ENCODE data around the gene EEF2KMT. TPM values are rescaled to one million over a fixed set of nuclear protein-coding genes. Genes with fewer than 3 reads are reported as not detected.
A peak's percentile ranks its signal among the peaks of the same experiment; 100 is the strongest.

EEF2KMT gene
- total RNA-seq, 1 donor from 2014 or later, result 12.9 TPM

DNA sequence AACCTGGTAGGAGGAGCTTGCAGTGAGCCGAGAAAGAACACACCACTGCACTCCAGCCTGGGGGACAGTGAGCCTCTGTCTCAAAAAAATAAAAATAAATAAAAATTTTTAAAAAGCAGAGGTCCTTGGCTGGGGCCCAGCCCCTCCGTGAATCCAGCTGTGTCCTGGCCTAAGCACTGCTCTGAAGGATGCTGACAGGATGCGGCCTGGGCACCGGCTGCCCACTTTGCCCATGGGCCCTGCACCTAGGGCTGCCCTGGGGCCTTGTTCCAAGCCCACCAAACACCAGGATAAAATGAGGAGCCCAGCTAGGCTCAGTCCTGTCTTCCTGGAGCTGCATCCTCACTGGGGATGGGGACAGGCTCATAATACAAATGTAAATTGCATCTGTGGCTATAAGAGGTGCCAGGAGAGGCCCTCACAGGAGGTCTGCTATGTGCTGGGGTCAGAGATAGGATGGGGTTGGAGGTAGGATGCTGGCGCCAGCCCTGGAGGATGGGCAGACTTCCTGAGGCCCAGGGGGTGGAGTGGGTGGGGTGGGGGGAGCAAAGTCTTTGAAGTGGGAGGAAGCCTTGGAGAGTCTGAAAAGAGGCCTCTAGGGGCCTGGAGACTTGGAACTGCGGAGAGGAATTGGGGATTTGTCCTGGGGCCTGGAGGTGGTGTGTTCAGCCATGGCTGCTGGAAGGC is 38.1 kb downstream of the EEF2KMT start:
- no peaks in the 10 kb centered on the region for H3K27me3 Mint-ChIP-seq (ENCODE audit: unreplicated experiment)
- H3K9me3 Mint-ChIP-seq (ENCODE audit: unreplicated experiment), result peaks cover 1% of the 10 kb centered on the region
- no peak for DNase-seq
- H3K4me3 Mint-ChIP-seq (ENCODE audit: unreplicated experiment), result no peak overlapping the region
- H3K27ac Mint-ChIP-seq (ENCODE audit: unreplicated experiment), result no peak overlapping the region
- no peaks in the 10 kb centered on the region for H3K36me3 Mint-ChIP-seq (ENCODE audit: unreplicated experiment)
- no peak for TF ChIP-seq CTCF (IDR thresholded peaks at IDR 0.05; ENCODE audit: partially characterized antibody, unreplicated experiment)
- no peaks in the 10 kb centered on the region for H3K4me1 Mint-ChIP-seq (ENCODE audit: low read depth, unreplicated experiment)

DNA sequence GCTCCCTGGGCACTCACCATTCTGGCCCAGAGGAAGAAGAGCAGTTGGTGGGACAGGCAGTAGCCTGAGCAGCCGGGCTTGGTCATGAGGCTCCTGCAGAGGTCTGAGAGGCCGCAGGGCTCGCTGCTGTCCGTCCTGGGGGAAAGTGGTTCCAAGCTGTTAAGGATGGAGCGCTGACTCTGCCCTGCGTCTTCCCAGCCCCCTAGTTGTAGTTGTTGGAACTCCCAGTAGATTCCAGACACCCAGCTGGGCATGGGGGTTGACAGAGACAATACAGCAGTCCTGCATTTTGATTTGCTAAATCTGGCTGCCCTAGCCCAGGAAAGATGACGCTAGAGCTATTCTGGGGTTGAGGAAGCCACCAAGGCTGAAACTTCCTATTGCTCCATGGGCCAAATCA is 39.1 kb downstream of the EEF2KMT start:
- no peaks in the 10 kb centered on the region for H3K4me1 Mint-ChIP-seq (ENCODE audit: low read depth, unreplicated experiment)
- peaks cover 1% of the 10 kb centered on the region for H3K9me3 Mint-ChIP-seq (ENCODE audit: unreplicated experiment)
- H3K4me3 Mint-ChIP-seq (ENCODE audit: unreplicated experiment), result no peak overlapping the region
- no peaks in the 10 kb centered on the region for H3K36me3 Mint-ChIP-seq (ENCODE audit: unreplicated experiment)
- no peak overlapping the region for H3K27ac Mint-ChIP-seq (ENCODE audit: unreplicated experiment)
- peak; percentile 36 for TF ChIP-seq CTCF (IDR thresholded peaks at IDR 0.05; ENCODE audit: partially characterized antibody, unreplicated experiment)
- peak; percentile 49 for DNase-seq
- no peaks in the 10 kb centered on the region for H3K27me3 Mint-ChIP-seq (ENCODE audit: unreplicated experiment)

DNA sequence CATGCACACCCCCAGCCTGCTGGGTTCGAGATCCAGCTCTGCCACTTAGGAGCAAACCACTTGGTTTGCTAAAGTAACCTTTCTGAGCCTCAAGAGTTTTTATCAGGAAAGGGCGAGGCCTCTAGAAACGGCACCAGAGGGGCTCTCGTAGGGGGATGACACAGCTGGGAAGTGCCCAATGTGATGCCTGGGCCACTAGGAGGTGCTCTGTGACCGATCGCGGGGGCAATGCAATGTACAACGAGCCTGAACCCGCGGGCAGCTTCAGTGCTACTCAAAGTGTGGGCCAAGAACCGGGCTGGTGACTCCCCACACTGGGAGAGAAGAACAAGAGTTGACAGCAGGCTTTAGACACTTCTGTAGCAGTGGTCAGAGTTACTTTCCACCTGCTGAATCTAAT is 41.2 kb downstream of the EEF2KMT start:
- Mint-ChIP-seq H3K27me3 (ENCODE audit: unreplicated experiment) (no peaks in the 10 kb centered on the region), H3K4me3 (ENCODE audit: unreplicated experiment) (no peak overlapping the region), H3K4me1 (ENCODE audit: low read depth, unreplicated experiment) (no peaks in the 10 kb centered on the region), H3K9me3 (ENCODE audit: unreplicated experiment) (peaks cover under 1% of the 10 kb centered on the region), H3K27ac (ENCODE audit: unreplicated experiment) (no peak overlapping the region), H3K36me3 (ENCODE audit: unreplicated experiment) (no peaks in the 10 kb centered on the region)
- DNase-seq, result peak; percentile 57
- no peak for TF ChIP-seq CTCF (IDR thresholded peaks at IDR 0.05; ENCODE audit: partially characterized antibody, unreplicated experiment)

DNA sequence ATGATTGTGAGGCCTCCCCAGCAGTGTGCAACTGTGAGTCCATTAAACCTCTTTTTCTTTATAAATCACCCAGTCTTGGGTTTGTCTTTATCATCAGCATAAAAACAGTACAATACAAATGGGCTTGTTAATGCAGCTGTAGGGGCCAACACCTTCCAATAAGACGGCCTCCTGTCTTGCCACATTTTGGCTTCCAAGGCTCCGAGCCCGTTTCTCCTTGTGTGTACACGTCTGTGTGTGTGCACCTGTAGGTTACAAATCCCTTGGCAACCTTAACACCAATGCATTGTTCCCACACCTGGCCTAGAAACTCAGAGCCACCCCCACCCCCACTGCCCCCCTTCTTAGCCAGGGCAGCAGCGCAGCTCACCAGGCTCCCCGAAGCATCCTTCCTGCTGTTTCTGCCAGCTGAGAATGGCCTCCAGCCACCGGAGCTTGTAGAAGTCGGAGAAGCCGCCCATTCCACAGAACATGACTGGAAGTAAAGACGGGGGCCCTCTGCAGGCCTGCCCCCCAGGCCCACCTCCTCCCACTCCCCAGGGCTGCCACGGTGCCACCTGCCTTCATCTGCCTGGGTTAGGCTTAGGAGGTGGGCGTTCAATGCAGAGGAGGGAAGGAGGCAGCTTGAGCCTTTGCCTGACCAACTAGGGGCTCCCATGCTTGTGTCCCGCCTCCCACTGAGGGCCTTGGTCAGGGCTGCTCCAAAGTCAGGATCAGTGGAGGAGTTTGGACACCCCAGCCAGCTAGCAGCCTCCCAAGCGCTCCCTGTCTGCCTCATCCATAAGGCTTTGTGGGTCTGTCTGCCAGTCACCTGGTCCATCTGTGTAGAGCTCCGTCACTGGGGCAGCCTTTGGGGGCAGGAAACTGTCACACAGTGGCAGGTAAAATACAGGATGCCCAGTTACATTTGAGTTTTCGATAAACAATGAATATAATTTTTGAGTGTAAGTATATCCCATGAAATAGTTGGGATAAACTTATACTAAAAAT is 42.4 kb downstream of the EEF2KMT start:
- Mint-ChIP-seq H3K9me3 (ENCODE audit: unreplicated experiment) (no peaks in the 10 kb centered on the region), H3K27me3 (ENCODE audit: unreplicated experiment) (no peaks in the 10 kb centered on the region), H3K4me1 (ENCODE audit: low read depth, unreplicated experiment) (no peaks in the 10 kb centered on the region), H3K27ac (ENCODE audit: unreplicated experiment) (no peak overlapping the region), H3K4me3 (ENCODE audit: unreplicated experiment) (no peak overlapping the region), H3K36me3 (ENCODE audit: unreplicated experiment) (no peaks in the 10 kb centered on the region)
- no peak for TF ChIP-seq CTCF (IDR thresholded peaks at IDR 0.05; ENCODE audit: partially characterized antibody, unreplicated experiment)
- DNase-seq, result no peak

- no peak for TF ChIP-seq CTCF (IDR thresholded peaks at IDR 0.05; ENCODE audit: partially characterized antibody, unreplicated experiment)
- no peak overlapping the region for H3K4me3 Mint-ChIP-seq (ENCODE audit: unreplicated experiment)
- no peak for DNase-seq
- peaks cover 6% of the 10 kb centered on the region for H3K27me3 Mint-ChIP-seq (ENCODE audit: unreplicated experiment)
- H3K4me1 Mint-ChIP-seq (ENCODE audit: low read depth, unreplicated experiment), result no peaks in the 10 kb centered on the region
- H3K27ac Mint-ChIP-seq (ENCODE audit: unreplicated experiment), result no peak overlapping the region
- H3K9me3 Mint-ChIP-seq (ENCODE audit: unreplicated experiment), result no peaks in the 10 kb centered on the region
- H3K36me3 Mint-ChIP-seq (ENCODE audit: unreplicated experiment), result no peaks in the 10 kb centered on the region
These were observed 50.7 kb downstream of the EEF2KMT start for GRCh38 chr16:5046914-5047313.
